ENCODE results near the gene BRD3.

BRD3 gene

DNA sequence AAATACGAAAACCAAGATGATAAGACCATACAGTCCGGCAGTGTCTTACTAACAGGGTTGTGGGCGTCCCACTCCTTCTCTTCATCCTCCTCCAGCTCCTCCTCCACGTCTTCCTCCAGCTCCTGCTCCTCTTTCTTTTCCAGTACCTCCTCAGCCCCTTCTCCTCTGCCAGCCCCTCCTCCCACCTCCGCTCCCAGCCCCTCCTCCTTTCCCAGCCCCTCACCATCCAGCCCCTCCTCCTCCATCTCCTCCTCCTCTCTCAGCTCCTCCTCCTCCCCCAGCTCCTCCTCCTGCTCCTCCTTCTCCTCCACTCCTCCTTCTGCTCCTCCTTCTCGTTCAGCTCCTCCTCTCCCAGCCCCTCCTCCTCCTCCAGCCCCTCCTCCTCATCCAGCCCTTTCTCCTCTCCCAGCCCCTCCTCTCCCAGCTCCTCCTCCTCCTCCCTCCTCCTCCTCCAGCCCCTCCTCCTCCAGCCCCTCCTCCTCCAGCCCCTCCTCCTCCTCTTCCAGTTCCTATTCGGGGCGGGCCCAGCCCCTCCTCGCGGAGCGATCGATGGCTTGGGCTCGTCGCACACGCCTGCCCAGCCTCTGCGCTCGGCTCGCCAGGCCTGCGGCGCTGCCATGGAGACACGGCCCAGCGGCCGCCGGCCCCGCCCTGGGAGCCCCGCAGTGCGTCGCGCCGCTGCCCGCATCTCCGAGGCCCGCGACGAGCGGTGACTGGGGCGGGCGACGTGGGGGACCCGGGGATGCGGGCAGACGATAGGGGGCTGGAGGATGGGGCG, 42.8 kb downstream of the BRD3 start, which contains the start of gene BRD3OS:
TSS of gene BRD3OS (plus strand) at position 654 of the 778 bp plus-strand sequence. CDS start 1,267 bp downstream, outside the sequence.
- Histone ChIP-seq H3K9me3 (ENCODE audit: insufficient read depth, low read length) (no peaks in the 10 kb centered on the region), H3K9ac (ENCODE audit: low read length) (peak within 1 kb of the TSS; percentile 54), H3K36me3 (ENCODE audit: low read length) (no peaks in the 10 kb centered on the region), H3F3A (ENCODE audit: insufficient read depth) (peaks cover 6% of the 10 kb centered on the region; the same call in 1 of the 2 replicates), H3K79me2 (ENCODE audit: insufficient read depth, low read length) (no peaks in the 10 kb centered on the region), H4K20me1 (ENCODE audit: low read depth, low read length) (no peaks in the 10 kb centered on the region), H3K4me2 (ENCODE audit: low read depth, low read length, poor library complexity, severe bottlenecking) (peak within 1 kb of the TSS; percentile 71), H3K9me2 (replicated peaks; ENCODE audit: insufficient read depth, low read length) (no peaks in the 10 kb centered on the region), H3K27ac (ENCODE audit: low read depth, low read length) (no peak within 1 kb of the TSS), H2AFZ (ENCODE audit: low read depth, low read length, severe bottlenecking) (peak within 1 kb of the TSS; percentile 96), H3K27me3 (ENCODE audit: low read length) (no peaks in the 10 kb centered on the region), H3K4me3 (ENCODE audit: insufficient read depth, low read length, poor library complexity, severe bottlenecking) (peak within 1 kb of the TSS; percentile 66)
- no peak for TF ChIP-seq EZH2phosphoT487 (conservative IDR thresholded peaks at IDR 0.05; ENCODE audit: low read length)
- TF ChIP-seq, protein P1, sequence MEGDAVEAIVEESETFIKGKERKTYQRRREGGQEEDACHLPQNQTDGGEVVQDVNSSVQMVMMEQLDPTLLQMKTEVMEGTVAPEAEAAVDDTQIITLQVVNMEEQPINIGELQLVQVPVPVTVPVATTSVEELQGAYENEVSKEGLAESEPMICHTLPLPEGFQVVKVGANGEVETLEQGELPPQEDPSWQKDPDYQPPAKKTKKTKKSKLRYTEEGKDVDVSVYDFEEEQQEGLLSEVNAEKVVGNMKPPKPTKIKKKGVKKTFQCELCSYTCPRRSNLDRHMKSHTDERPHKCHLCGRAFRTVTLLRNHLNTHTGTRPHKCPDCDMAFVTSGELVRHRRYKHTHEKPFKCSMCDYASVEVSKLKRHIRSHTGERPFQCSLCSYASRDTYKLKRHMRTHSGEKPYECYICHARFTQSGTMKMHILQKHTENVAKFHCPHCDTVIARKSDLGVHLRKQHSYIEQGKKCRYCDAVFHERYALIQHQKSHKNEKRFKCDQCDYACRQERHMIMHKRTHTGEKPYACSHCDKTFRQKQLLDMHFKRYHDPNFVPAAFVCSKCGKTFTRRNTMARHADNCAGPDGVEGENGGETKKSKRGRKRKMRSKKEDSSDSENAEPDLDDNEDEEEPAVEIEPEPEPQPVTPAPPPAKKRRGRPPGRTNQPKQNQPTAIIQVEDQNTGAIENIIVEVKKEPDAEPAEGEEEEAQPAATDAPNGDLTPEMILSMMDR (IDR thresholded peaks at IDR 0.05; ENCODE audit: insufficient read depth, low read length, poor library complexity, severe bottlenecking): no peak

DNA sequence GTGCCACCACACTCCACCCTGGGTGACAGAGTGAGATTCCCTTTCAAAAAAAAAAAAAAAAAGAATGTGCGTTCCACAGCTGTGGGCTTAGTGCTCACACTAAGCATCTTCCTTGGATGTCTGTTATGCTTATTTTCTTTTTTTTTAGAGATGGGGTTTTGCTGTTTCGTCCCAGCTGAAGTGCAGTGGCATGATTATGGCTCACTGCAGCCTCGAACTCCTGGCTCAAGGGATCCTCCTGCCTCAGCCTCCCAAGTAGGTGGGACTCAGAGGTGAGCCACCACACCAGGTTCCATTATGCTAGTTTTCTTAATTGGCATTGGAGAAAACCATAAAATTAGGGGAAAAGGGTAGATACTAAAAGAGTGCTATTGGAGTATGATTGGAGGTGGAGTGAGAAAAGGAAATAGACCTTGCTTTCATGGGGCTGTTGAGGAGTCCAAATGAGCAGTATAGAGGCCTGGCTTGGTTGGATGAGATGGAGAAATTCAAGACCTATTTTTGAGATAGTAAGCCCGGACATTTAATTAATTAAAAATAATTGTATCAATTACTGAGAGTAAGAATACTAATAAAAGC, 43.5 kb downstream of the BRD3 start:
- no peaks in the 10 kb centered on the region for H3K9me2 ChIP-seq (replicated peaks; ENCODE audit: insufficient read depth, low read length)
- no peaks in the 10 kb centered on the region for H4K20me1 ChIP-seq (ENCODE audit: low read depth, low read length)
- H3K36me3 ChIP-seq (ENCODE audit: low read length): no peaks in the 10 kb centered on the region
- no peak overlapping the region for H3K27ac ChIP-seq (ENCODE audit: low read depth, low read length)
- no peak for TF ChIP-seq EZH2phosphoT487 (conservative IDR thresholded peaks at IDR 0.05; ENCODE audit: low read length)
- TF ChIP-seq, protein P1 (IDR thresholded peaks at IDR 0.05; ENCODE audit: insufficient read depth, low read length, poor library complexity, severe bottlenecking): no peak
- no peaks in the 10 kb centered on the region for H3K9me3 ChIP-seq (ENCODE audit: insufficient read depth, low read length)
- peak overlapping the region; percentile 66 for H3K4me3 ChIP-seq (ENCODE audit: insufficient read depth, low read length, poor library complexity, severe bottlenecking)
- no peak overlapping the region for H3K9ac ChIP-seq (ENCODE audit: low read length)
- no peaks in the 10 kb centered on the region for H3K27me3 ChIP-seq (ENCODE audit: low read length)
- no peak overlapping the region for H2AFZ ChIP-seq (ENCODE audit: low read depth, low read length, severe bottlenecking)
- peaks cover 6% of the 10 kb centered on the region; the same call in 1 of the 2 replicates for H3F3A ChIP-seq (ENCODE audit: insufficient read depth)
- peak overlapping the region; percentile 71 for H3K4me2 ChIP-seq (ENCODE audit: low read depth, low read length, poor library complexity, severe bottlenecking)
- H3K79me2 ChIP-seq (ENCODE audit: insufficient read depth, low read length): no peaks in the 10 kb centered on the region

DNA sequence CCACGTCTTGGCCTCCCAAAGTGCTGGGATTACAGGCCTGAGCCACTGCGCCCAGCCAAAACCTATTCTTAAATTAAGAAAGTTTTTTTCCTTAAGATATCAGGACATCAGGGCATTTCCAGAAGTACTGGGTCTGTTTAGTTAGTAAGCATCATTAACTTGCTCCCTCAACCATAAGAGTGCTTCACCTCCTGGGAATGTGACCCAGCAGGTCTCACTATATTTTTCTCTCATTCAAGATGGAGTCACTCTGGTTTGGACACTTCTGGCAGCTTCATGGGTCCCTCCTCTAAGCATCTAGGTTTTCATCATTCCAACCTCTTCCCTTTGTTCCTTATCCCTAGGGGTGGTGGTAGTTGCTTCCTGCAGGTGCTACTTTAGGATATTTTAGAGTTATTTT, 52.9 kb downstream of the BRD3 start:
- H2AFZ ChIP-seq (ENCODE audit: low read depth, low read length, severe bottlenecking): no peak overlapping the region

More for the DNA sequence above, 52.9 kb downstream of the BRD3 start:
- TF ChIP-seq, protein P1 (IDR thresholded peaks at IDR 0.05; ENCODE audit: insufficient read depth, low read length, poor library complexity, severe bottlenecking): no peak
- TF ChIP-seq EZH2phosphoT487 (conservative IDR thresholded peaks at IDR 0.05; ENCODE audit: low read length): no peak
- no peaks in the 10 kb centered on the region for H3F3A ChIP-seq (ENCODE audit: insufficient read depth)
- H3K9me3 ChIP-seq (ENCODE audit: insufficient read depth, low read length): peaks cover 9% of the 10 kb centered on the region; the same call in 1 of the 2 replicates
- no peaks in the 10 kb centered on the region for H3K79me2 ChIP-seq (ENCODE audit: insufficient read depth, low read length)
- H3K27ac ChIP-seq (ENCODE audit: low read depth, low read length): no peak overlapping the region
- no peak overlapping the region for H3K9ac ChIP-seq (ENCODE audit: low read length)
- no peak overlapping the region for H3K4me2 ChIP-seq (ENCODE audit: low read depth, low read length, poor library complexity, severe bottlenecking)
- no peak overlapping the region for H3K4me3 ChIP-seq (ENCODE audit: insufficient read depth, low read length, poor library complexity, severe bottlenecking)
- no peaks in the 10 kb centered on the region for H3K36me3 ChIP-seq (ENCODE audit: low read length)
- H3K9me2 ChIP-seq (replicated peaks; ENCODE audit: insufficient read depth, low read length): no peaks in the 10 kb centered on the region
- H3K27me3 ChIP-seq (ENCODE audit: low read length): no peaks in the 10 kb centered on the region
- H4K20me1 ChIP-seq (ENCODE audit: low read depth, low read length): no peaks in the 10 kb centered on the region
